Measurements from ENCODE around the gene RPL14.
A peak's percentile ranks its signal among the peaks of the same experiment; 100 is the strongest.
"Not testable (repeated sequence)": the region's sequence is repeated elsewhere in the genome, so short reads cannot be mapped to it uniquely, and the experiment has no call there.

Gene RPL14

DNA sequence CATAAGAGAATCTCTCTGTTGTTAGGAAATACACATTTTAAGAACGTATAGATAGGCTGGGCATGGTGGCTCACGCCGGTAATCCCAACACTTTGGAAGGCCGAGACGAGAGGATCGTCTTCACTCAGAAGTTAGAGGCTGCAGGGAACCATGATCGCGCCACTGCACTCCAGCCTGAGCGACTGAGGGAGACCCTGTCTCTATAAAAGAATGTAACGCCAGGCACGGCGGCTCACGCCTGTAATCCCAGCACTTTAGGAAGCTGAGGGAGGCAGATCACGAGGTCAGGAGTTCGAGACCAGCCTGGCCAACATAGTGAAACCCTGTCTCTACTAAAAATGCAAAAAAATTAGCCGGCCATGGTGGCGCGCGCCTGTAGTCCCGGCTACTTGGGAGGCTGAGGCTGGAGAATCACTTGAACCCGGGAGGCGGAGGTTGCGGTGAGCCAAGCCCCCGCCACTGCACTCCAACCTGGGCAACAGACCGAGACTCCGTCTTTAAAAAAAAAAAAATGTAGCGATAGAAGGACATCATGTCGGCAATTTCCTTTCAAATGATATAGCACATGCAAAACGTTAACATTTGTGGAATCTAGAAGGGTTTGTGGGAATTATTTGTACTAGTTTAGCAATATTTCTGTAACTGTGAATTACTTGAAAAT is 730 bp upstream of the RPL14 start:
- H3K4me3 ChIP-seq = peak overlapping the region; percentile 67 to 97 (median 92)
- H4K20me1 ChIP-seq = peaks cover 25 to 42% (median 39%) of the 10 kb centered on the region in 11 experiments; a peak in 21 of 22 replicates
- H3K36me3 ChIP-seq = peaks cover 33 to 39% (median 38%) of the 10 kb centered on the region in 11 experiments
- TF ChIP-seq Cebpa-rat (IDR thresholded peaks at IDR 0.05) = no peak
- peak overlapping the region; percentile 75 to 89 (median 83) for H3K4me2 ChIP-seq
- H3K9ac ChIP-seq = peak overlapping the region; percentile 89 to 100 (median 98)
- H3K27ac ChIP-seq = peak overlapping the region; percentile 86 to 99 (median 97)
- H3K4me1 ChIP-seq = peaks cover 44 to 62% (median 57%) of the 10 kb centered on the region in 10 experiments
- no peaks in the 10 kb centered on the region for H3K9me3 ChIP-seq (replicated peaks in 1 of 11)
- no peaks in the 10 kb centered on the region for H3K27me3 ChIP-seq

DNA sequence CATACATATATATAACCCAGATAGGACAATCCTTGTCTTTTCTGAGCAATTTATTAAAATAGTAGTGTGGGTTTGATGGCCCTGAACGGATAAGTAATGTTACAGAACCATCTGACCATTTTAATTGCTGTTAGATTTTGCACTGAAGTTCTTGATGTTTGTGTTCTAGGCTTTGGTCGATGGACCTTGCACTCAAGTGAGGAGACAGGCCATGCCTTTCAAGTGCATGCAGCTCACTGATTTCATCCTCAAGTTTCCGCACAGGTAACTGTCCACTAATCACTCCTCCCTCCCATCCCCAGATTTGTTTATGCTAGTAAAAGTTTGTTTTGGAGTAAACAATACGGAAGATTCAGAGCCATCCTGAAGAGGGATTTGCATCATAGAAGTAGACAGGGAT is 1.3 kb downstream of the RPL14 start:
- peaks cover 53 to 59% (median 58%) of the 10 kb centered on the region in 11 experiments for H3K36me3 ChIP-seq
- no peak for TF ChIP-seq Cebpa-rat (IDR thresholded peaks at IDR 0.05)
- peak overlapping the region in 10 of 11 experiments; percentile 90 to 99 (median 97); a peak in 18 of 22 replicates for H3K27ac ChIP-seq

DNA sequence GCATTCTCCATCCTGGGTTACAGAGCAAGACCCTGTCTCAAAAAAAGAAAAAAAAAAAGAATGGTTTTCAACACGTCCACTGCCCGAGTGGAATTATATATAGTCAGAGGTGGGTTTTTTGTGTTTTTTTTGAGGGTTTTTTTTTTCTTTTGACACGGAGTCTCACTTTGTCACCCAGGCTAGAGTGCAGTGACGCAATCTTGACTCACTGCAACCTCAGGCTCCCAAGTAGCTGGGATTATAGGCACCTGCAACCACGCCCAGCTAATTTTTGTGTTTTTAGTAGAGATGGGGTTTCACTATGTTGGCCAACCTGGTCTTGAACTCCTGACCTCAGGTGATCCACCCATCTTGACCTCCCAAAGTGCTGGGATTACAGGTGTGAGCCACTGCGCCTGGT is 3.3 kb downstream of the RPL14 start:
- H3K27ac ChIP-seq = peak overlapping the region in 1 of 11 experiments; percentile 12; a peak in 1 of 22 replicates
- peaks cover 73 to 79% (median 78%) of the 10 kb centered on the region in 11 experiments for H3K36me3 ChIP-seq
- H3K9me3 ChIP-seq (replicated peaks in 1 of 11); H3K27me3 ChIP-seq: not testable (repeated sequence)
- H3K4me3 ChIP-seq = peak overlapping the region in 2 of 10 experiments; percentile 15 to 97; a peak in 1 of 20 replicates
- TF ChIP-seq Cebpa-rat (IDR thresholded peaks at IDR 0.05) = peak in 2 of 11 experiments; percentile 30 to 68; a peak in 3 of 22 replicates
- peaks cover 21 to 57% (median 48%) of the 10 kb centered on the region in 10 experiments for H3K4me1 ChIP-seq
- peak overlapping the region in 9 of 11 experiments; percentile 2 to 94 (median 81); a peak in 16 of 22 replicates for H3K4me2 ChIP-seq
- peak overlapping the region in 7 of 11 experiments; percentile 3 to 53 (median 7); a peak in 5 of 22 replicates for H3K9ac ChIP-seq
- H4K20me1 ChIP-seq = peaks cover 25 to 83% (median 73%) of the 10 kb centered on the region in 11 experiments; a peak in 21 of 22 replicates

More for the DNA sequence above, 1.3 kb downstream of the RPL14 start:
- H3K27me3 ChIP-seq = no peaks in the 10 kb centered on the region
- peak overlapping the region; percentile 79 to 96 (median 89) for H3K4me2 ChIP-seq
- H3K4me1 ChIP-seq = peaks cover 31 to 58% (median 52%) of the 10 kb centered on the region in 10 experiments
- peak overlapping the region; percentile 67 to 97 (median 92) for H3K4me3 ChIP-seq
- no peaks in the 10 kb centered on the region for H3K9me3 ChIP-seq (replicated peaks in 1 of 11)
- peaks cover 25 to 63% (median 60%) of the 10 kb centered on the region in 11 experiments; a peak in 21 of 22 replicates for H4K20me1 ChIP-seq
- H3K9ac ChIP-seq = peak overlapping the region; percentile 89 to 100 (median 98)

- H4K20me1 ChIP-seq = peaks cover 25 to 90% (median 79%) of the 10 kb centered on the region in 11 experiments; a peak in 21 of 22 replicates
- H3K4me2 ChIP-seq = peak overlapping the region in 8 of 11 experiments; percentile 2 to 94 (median 80); a peak in 11 of 22 replicates
- H3K9me3 ChIP-seq (replicated peaks in 1 of 11) = no peaks in the 10 kb centered on the region
- H3K4me1 ChIP-seq = peaks cover 20 to 56% (median 46%) of the 10 kb centered on the region in 10 experiments
- no peak for TF ChIP-seq Cebpa-rat (IDR thresholded peaks at IDR 0.05)
- no peaks in the 10 kb centered on the region for H3K27me3 ChIP-seq
- H3K9ac ChIP-seq = peak overlapping the region in 4 of 11 experiments; percentile 3 to 53 (median 16); a peak in 4 of 22 replicates
- no peak overlapping the region for H3K4me3 ChIP-seq
- peaks cover 74 to 86% (median 85%) of the 10 kb centered on the region in 11 experiments for H3K36me3 ChIP-seq
- peak overlapping the region in 1 of 11 experiments; percentile 12; a peak in 1 of 22 replicates for H3K27ac ChIP-seq
These were observed 4.0 kb downstream of the RPL14 start for GRCh38 chr3:40461161-40461560.

GRCh38 chr3:40462838-40463237 is 5.7 kb downstream of the RPL14 start:
- H3K27me3 ChIP-seq; H3K9me3 ChIP-seq (replicated peaks in 1 of 11); H3K27ac ChIP-seq; H3K9ac ChIP-seq; H3K4me3 ChIP-seq: not testable (repeated sequence)
- H4K20me1 ChIP-seq = peaks cover 23 to 97% (median 94%) of the 10 kb centered on the region in 11 experiments; a peak in 21 of 22 replicates
- peaks cover 15 to 51% (median 41%) of the 10 kb centered on the region in 10 experiments for H3K4me1 ChIP-seq
- peaks cover 82 to 100% (median 98%) of the 10 kb centered on the region in 11 experiments for H3K36me3 ChIP-seq
- H3K4me2 ChIP-seq = peak overlapping the region in 1 of 11 experiments; percentile 11; a peak in 2 of 22 replicates

DNA sequence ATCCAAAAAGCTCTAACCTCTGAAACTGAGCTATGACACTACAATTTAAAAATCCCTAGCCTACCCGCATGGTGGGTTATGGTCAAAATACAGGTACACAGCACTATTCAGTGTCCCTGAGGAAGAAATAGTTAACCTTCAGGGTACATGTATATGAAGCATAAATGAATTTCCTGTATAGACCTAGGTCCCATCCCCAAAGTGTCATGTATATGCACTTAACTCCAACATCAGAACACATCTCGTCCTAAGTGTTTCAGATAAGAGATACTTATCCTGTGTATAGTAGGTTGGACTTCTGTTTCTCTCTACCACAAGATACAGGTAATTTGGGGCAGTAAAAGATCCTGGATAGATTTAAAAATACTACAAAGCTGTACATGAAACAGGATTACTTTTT is 6.4 kb downstream of the RPL14 start:
- Histone ChIP-seq H4K20me1 (peaks cover 15 to 96% (median 88%) of the 10 kb centered on the region in 11 experiments; a peak in 21 of 22 replicates), H3K36me3 (peaks cover 80 to 99% (median 95%) of the 10 kb centered on the region in 11 experiments), H3K4me1 (peaks cover 8 to 46% (median 36%) of the 10 kb centered on the region in 10 experiments), H3K4me2 (no peak overlapping the region; a peak in 1 of 22 replicates), H3K27me3 (no peaks in the 10 kb centered on the region), H3K4me3 (no peak overlapping the region), H3K9ac (no peak overlapping the region), H3K9me3 (replicated peaks in 1 of 11) (no peaks in the 10 kb centered on the region), H3K27ac (no peak overlapping the region)
- no peak for TF ChIP-seq Cebpa-rat (IDR thresholded peaks at IDR 0.05)

DNA sequence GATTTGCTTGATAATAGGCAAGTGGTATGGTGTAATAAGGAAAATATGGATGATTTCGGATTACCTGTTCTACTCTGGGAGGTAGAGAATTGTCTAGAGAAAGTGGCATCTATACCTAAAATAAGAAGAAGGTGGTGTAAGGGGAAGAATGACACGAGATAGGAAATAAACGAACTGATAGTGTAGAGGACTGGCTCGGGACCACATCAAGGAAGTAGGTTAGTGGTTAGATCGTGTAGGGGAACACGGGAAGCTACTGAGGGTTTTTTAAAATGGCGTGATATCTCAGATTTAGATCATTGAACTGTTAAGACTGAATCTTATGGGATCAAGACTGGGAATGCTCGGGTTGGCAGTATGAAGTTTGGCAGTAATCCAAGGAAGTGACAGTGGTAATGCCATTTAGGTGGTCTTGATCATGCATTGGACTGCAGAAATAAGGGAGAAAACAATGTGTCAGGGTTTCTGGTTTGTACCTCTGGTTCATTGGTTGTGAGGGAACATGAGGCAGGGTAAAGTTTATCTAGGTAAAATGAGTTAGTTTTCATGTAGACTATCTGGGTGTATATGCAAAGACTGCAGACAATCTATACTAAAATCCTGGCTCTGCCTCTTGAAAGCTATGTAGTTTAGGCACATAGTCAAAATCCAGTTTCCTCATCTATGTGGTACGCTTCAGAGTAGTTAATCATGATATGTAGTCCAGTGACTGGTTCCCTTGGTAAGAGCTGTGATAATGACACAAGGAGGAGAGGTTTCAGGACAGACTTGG is 7.4 kb downstream of the RPL14 start:
- Histone ChIP-seq H3K27ac (peak overlapping the region in 2 of 11 experiments; percentile 2 to 7; a peak in 1 of 22 replicates), H4K20me1 (peaks cover 6 to 86% (median 79%) of the 10 kb centered on the region in 11 experiments; a peak in 21 of 22 replicates), H3K9ac (peak overlapping the region in 1 of 11 experiments; percentile 3; a peak in 1 of 22 replicates), H3K27me3 (no peaks in the 10 kb centered on the region), H3K4me1 (peaks cover 0 to 37% (median 26%) of the 10 kb centered on the region in 10 experiments; a peak in 17 of 20 replicates), H3K36me3 (peaks cover 70 to 92% (median 86%) of the 10 kb centered on the region in 11 experiments), H3K9me3 (replicated peaks in 1 of 11) (no peaks in the 10 kb centered on the region), H3K4me2 (no peak overlapping the region; a peak in 1 of 22 replicates), H3K4me3 (no peak overlapping the region)
- no peak for TF ChIP-seq Cebpa-rat (IDR thresholded peaks at IDR 0.05)

DNA sequence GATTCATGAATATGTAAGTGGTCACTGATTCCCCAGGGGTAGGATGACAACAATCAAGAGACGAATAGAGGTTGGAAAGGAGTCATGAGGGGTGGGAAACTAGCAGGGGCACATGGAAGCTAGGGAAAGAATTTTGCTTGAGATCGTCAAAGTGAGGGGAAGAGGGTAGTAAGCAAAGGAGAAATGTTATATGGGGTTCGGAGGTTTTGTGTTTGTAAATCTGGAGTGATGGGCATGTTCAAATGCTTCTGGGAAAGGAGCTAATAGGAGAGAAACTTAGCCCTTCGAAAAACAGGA is 7.9 kb downstream of the RPL14 start:
- Histone ChIP-seq H3K4me3 (no peak overlapping the region), H3K36me3 (peaks cover 66 to 87% (median 80%) of the 10 kb centered on the region in 11 experiments), H4K20me1 (peaks cover 6 to 81% (median 73%) of the 10 kb centered on the region in 11 experiments; a peak in 21 of 22 replicates), H3K27me3 (no peaks in the 10 kb centered on the region), H3K4me2 (no peak overlapping the region), H3K27ac (0 out of 22 replicates have a peak overlapping the region, but pooled peaks of 1 of the 11 experiments have one; percentile 2), H3K9me3 (replicated peaks in 1 of 11) (no peaks in the 10 kb centered on the region), H3K9ac (no peak overlapping the region), H3K4me1 (peaks cover 0 to 33% (median 23%) of the 10 kb centered on the region in 10 experiments; a peak in 16 of 20 replicates)
- no peak for TF ChIP-seq Cebpa-rat (IDR thresholded peaks at IDR 0.05)

All from BLaER1 treated with 17β-estradiol and CSF1 and Interleukin-3, amounts not matched to agents 10 nM and 100 nM (cell line).